Neural progenitor cell (in vitro differentiated cells): Measurements from ENCODE around the gene UMAD1.

ENCODE experiments used
- CTCF ChIP-seq: fragments of 200-600 bp; sonication (generic); IDR thresholded peaks from 2 replicates; pipeline ENCODE4 v1.5.1; 2017; ENCODE audit warnings: antibody characterized with exemption, mild to moderate bottlenecking
- EZH2phosphoT487 ChIP-seq: fragments of 200-600 bp; sonication (generic); IDR thresholded peaks from 2 replicates; pipeline ENCODE4 v1.6.1; 2017; ENCODE audit warnings: antibody characterized with exemption

- no peak for TF ChIP-seq EZH2phosphoT487
- TF ChIP-seq CTCF: no peak
Observed at GRCh38 chr7:7912937-7913336, 272.4 kb downstream of the UMAD1 start.
